Heart left ventricle (tissue), 16 donors: ENCODE measurements around the gene MYLK4. TPM values are rescaled to one million over a fixed set of nuclear protein-coding genes. Genes with fewer than 3 reads are reported as not detected.

Source experiments
- ATAC-seq, 4 donors: fragments of 200-7000 bp; cut with Tn5 transposase; one replicate each; pipeline ENCODE4 v1.9.1; 2020 to 2022; ENCODE audit warnings: moderate library complexity in 4 of 4, mild to moderate bottlenecking in 3 of 4, moderate number of reproducible peaks in 1 of 4
- DNase-seq, 5 donors: peaks; one replicate each; pipeline ENCODE4 v3.0.0-alpha.2; 2020
- H3K27ac ChIP-seq, 12 donors: fragments of 200-600 bp; sonication (generic) in 4 of 12; one replicate each; pipeline versions ENCODE4 v1.5.0 to v1.8.0; 2016 to 2022; ENCODE audit warnings: mild to moderate bottlenecking in 2 of 12
- H3K27me3 ChIP-seq, 9 donors: fragments of 200-600 bp; sonication (generic) in 2 of 9; one replicate each; pipeline versions ENCODE4 v1.5.1 to v1.8.0; 2016 to 2022; ENCODE audit warnings: mild to moderate bottlenecking in 3 of 9
- H3K36me3 ChIP-seq, 9 donors: fragments of 200-600 bp; sonication (generic) in 2 of 9; one replicate each; pipeline versions ENCODE4 v1.5.0 to v1.8.0; 2018 to 2022; ENCODE audit warnings: mild to moderate bottlenecking in 2 of 9
- H3K4me1 ChIP-seq, 12 donors: fragments of 200-600 bp; sonication (generic) in 4 of 12; one replicate each; pipeline versions ENCODE4 v1.5.0 to v1.8.0; 2016 to 2022; ENCODE audit warnings: mild to moderate bottlenecking in 3 of 12
- H3K4me3 ChIP-seq, 12 donors: fragments of 200-600 bp; sonication (generic) in 4 of 12; one replicate each; pipeline versions ENCODE4 v1.5.0 to v1.8.0; 2017 to 2022; ENCODE audit warnings: mild to moderate bottlenecking in 9 of 12, moderate library complexity in 4 of 12
- H3K9me3 ChIP-seq, 12 donors: fragments of 200-600 bp; sonication (generic) in 4 of 12; one replicate each; pipeline versions ENCODE4 v1.5.0 to v1.8.0; 2016 to 2022; ENCODE audit warnings: mild to moderate bottlenecking in 1 of 12
- CTCF ChIP-seq, 12 donors: fragments of 200-600 bp; sonication (generic) in 4 of 12; IDR thresholded peaks; one replicate each; pipeline versions ENCODE4 v1.5.0 to v1.8.0; 2018 to 2022; ENCODE audit warnings: antibody characterized with exemption in 12 of 12, mild to moderate bottlenecking in 5 of 12
- POLR2A ChIP-seq, 2 donors: fragments of 450-650 bp; IDR thresholded peaks; one replicate each; pipeline ENCODE4 v1.6.1; 2017; ENCODE audit warnings: antibody characterized with exemption in 2 of 2, mild to moderate bottlenecking in 2 of 2, moderate library complexity in 2 of 2
- WGBS, 4 donors: extraction: QIAGEN DNeasy Blood & Tissue Kit in 2 of 4; methylation state at CpG; one replicate each; pipeline versions ENCODE4 v1.1.5 to v1.1.7; 2013 to 2018; 5-methylcytosine and 5-hydroxymethylcytosine counted together
- intact Hi-C, 10 donors: fragments of 100-400 bp; cut with DNase I; formaldehyde crosslinking; loops; one replicate each; pipeline versions ENCODE4 v1.11.1 to v1.14.2; 2022
- polyA plus RNA-seq, 2 donors: library from polyadenylated mRNA; stranded (reverse); fragments of 200-250 nt; gene quantifications; one replicate each; pipeline ENCODE4 v1.2.3, GENCODE V29; 2013
- total RNA-seq, 9 donors: library from RNA; depleted of rRNA in 2 of 9; stranded (reverse); fragments of >200 nt in 2 of 9; fragmentation: NEBNext Ultra II Directional in 3 of 9; extraction: Animal tissue kit (Norgen Biotek cat#: 25700) in 3 of 9; gene quantifications; one replicate each; pipeline versions ENCODE4 v1.1.0 to v1.2.4, GENCODE V29; 2016 to 2023
- donor health status: ischemic (EF 13 %, LVEDD 7.1; RV severe dilation, severe dysfunction).
- donor health status: healthy with polysubstance abuse.
- donor health status: DM: no; HTN: yes; CAD: no.
- donor health status: DM: no; HTN: no; CAD: no.
- donor health status: ischemic (EF 25% LVEDD 6.9; RV normal size, moderate dysfunction).
- donor health status: ischemic (EF 25% LVEDD 5.7; RV mildly dilated, moderate dysfunction).
- donor health status: healthy.
- donor health status: DM: yes; HTN: yes; CAD: no.
- donor health status: ischemic (EF 35%, LVEDD 5.7; RV mildly dilated, moderate dysfunction).
- donor health status: nonischemic (EF 11% LVEDD 7.7; RV severe dilation, severe dysfunction).
- donor health status: DM: yes; HTN: yes; CAD: no.
- donor health status: PGD.
- donor health status: ischemic (EF 29% LVEDD 5.4; RV normal size, mild dysfunction).
- donor health status: nonischemic (EF 23%, LVEDD 6.1; RV moderate dilation, normal function).

Gene MYLK4
- total and polyA plus RNA-seq, 11 donors, result 0.14 to 1.6 (median 0.52) TPM

- H3K36me3 ChIP-seq, result no peaks in the 10 kb centered on the region
- WGBS, 4 donors, result 51 to 58% (median 53%) methylated on average over 5 of the region's 5 CpGs
- DNase-seq (no peak), ATAC-seq (peak in 3 of 4 donors; percentile 49 to 61 (median 60))
- no peaks in the 10 kb centered on the region for H3K27me3 ChIP-seq
- TF ChIP-seq CTCF (IDR thresholded peaks at IDR 0.05) (peak in 11 of 12 donors; percentile 9 to 63 (median 44)), POLR2A (IDR thresholded peaks at IDR 0.05) (no peak)
- no peaks in the 10 kb centered on the region for H3K9me3 ChIP-seq
- no peaks in the 10 kb centered on the region for H3K4me1 ChIP-seq
- no peak overlapping the region for H3K27ac ChIP-seq
- no peak overlapping the region for H3K4me3 ChIP-seq
- intact Hi-C loops, result loop anchor here in 7 of 10 donors (2.0 to 10.0 kb wide), 5 partner anchors 501 to 1101 kb away; partner anchors contain the start of gene FOXC1 (in 1 of the 7)
Observed at GRCh38 chr6:2695454-2696095, 55.1 kb downstream of the MYLK4 start.

- intact Hi-C loops, result loop anchor here in 5 of 10 donors (5.0 to 10.0 kb wide), 3 partner anchors 498 to 1098 kb away; no protein-coding TSS in a partner anchor
- Histone ChIP-seq H3K4me1 (no peaks in the 10 kb centered on the region), H3K4me3 (no peak overlapping the region), H3K27ac (no peak overlapping the region), H3K27me3 (no peaks in the 10 kb centered on the region), H3K9me3 (no peaks in the 10 kb centered on the region), H3K36me3 (no peaks in the 10 kb centered on the region)
- no peak for ATAC-seq
- WGBS, 4 donors, result 47 to 69% (median 54%) methylated on average over 1 of the region's 1 CpG
- no peak for TF ChIP-seq POLR2A (IDR thresholded peaks at IDR 0.05)
- no peak for TF ChIP-seq CTCF (IDR thresholded peaks at IDR 0.05)
- DNase-seq, result no peak
Observed at GRCh38 chr6:2693231-2693630, 57.5 kb downstream of the MYLK4 start.

- intact Hi-C loops, result no loop called here
Observed at GRCh38 chr6:2688401-2689064, 62.2 kb downstream of the MYLK4 start.

More at GRCh38 chr6:2688401-2689064, 62.2 kb downstream of the MYLK4 start:
- Histone ChIP-seq H3K4me3 (no peak overlapping the region), H3K27ac (peak overlapping the region in 1 of 12 donors; percentile 6), H3K4me1 (no peaks in the 10 kb centered on the region), H3K9me3 (no peaks in the 10 kb centered on the region), H3K36me3 (no peaks in the 10 kb centered on the region), H3K27me3 (no peaks in the 10 kb centered on the region)
- DNase-seq (peak in 1 of 5 donors; percentile 36), ATAC-seq (peak in 3 of 4 donors; percentile 59 to 96 (median 88))
- 89 to 95% (median 91%) methylated on average over 8 of the region's 8 CpGs for WGBS, 4 donors
- no peak for TF ChIP-seq POLR2A (IDR thresholded peaks at IDR 0.05)
- TF ChIP-seq CTCF (IDR thresholded peaks at IDR 0.05), result no peak
